ENCODE data around the gene XXYLT1. TPM values are rescaled to one million over a fixed set of nuclear protein-coding genes. Genes with fewer than 3 reads are reported as not detected.
A peak's percentile ranks its signal among the peaks of the same experiment; 100 is the strongest.

The XXYLT1 gene
- polyA plus RNA-seq, 4 donors = 0.81 to 11.7 (median 4.6) TPM

GRCh38 chr3:195240939-195241338, 30.0 kb downstream of the XXYLT1 start:
- 35 to 70% (median 58%) methylated on average over 6 of the region's 6 CpGs for WGBS, 3 donors
- Histone ChIP-seq H3K36me3 (ENCODE audit: control insufficient read depth in 3 of 3, insufficient read depth in 2 of 3, low read depth in 1 of 3, low read length in 3 of 3) (peaks cover 0 to 17% (median 0%) of the 10 kb centered on the region in 3 donors), H3K9me3 (ENCODE audit: control insufficient read depth in 2 of 2, insufficient read depth in 1 of 2, low read depth in 1 of 2, low read length in 1 of 2) (peaks cover 0 to 19% of the 10 kb centered on the region in 2 donors), H3K4me1 (ENCODE audit: control insufficient read depth in 3 of 3, insufficient read depth in 2 of 3, low read depth in 1 of 3, low read length in 2 of 3) (peaks cover 0 to 4% (median 0%) of the 10 kb centered on the region in 3 donors), H3K4me3 (ENCODE audit: low read depth in 1 of 3, low read length in 3 of 3) (no peak overlapping the region), H3K27me3 (ENCODE audit: control insufficient read depth in 3 of 3, insufficient read depth in 3 of 3, low read length in 3 of 3) (no peaks in the 10 kb centered on the region), H3K27ac (ENCODE audit: low read depth in 1 of 3, low read length in 2 of 3) (no peak overlapping the region)
- FAIRE-seq (no peak), DNase-seq (peak in 1 of 2 donors; percentile 36)

DNA sequence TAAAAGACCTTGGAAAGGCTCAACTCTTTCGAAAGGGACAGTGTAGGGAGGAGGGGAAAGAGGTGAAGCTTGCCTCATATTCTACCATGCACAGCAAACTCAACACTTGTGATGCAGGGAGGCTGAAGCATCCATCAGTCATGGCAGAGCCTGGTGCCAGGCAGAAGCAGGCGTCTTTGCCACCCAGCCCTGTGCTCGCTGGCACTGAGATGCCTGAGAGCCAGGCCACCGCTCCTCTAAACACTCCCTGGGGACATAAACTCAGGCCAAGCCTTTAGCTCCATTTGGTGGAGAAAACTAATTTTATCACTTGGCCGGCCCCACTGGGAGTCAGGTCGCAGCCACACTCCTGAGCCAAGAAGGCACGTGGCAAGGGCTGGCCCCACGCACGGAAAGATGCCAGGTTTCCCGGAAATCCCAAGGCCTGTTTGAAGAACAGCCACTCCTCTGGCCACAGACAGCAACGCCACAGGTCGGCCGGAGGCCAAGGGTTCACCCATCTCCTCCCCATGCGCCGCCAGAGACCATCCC, 30.7 kb downstream of the XXYLT1 start:
- Histone ChIP-seq H3K27ac (ENCODE audit: low read depth in 1 of 3, low read length in 2 of 3) (no peak overlapping the region), H3K9me3 (ENCODE audit: control insufficient read depth in 2 of 2, insufficient read depth in 1 of 2, low read depth in 1 of 2, low read length in 1 of 2) (peaks cover 0 to 24% of the 10 kb centered on the region in 2 donors), H3K36me3 (ENCODE audit: control insufficient read depth in 3 of 3, insufficient read depth in 2 of 3, low read depth in 1 of 3, low read length in 3 of 3) (peaks cover 0 to 14% (median 0%) of the 10 kb centered on the region in 3 donors), H3K27me3 (ENCODE audit: control insufficient read depth in 3 of 3, insufficient read depth in 3 of 3, low read length in 3 of 3) (no peaks in the 10 kb centered on the region), H3K4me3 (ENCODE audit: low read depth in 1 of 3, low read length in 3 of 3) (no peak overlapping the region), H3K4me1 (ENCODE audit: control insufficient read depth in 3 of 3, insufficient read depth in 2 of 3, low read depth in 1 of 3, low read length in 2 of 3) (peaks cover 0 to 4% (median 0%) of the 10 kb centered on the region in 3 donors)
- WGBS, 3 donors = 84 to 96% (median 91%) methylated on average over 15 of the region's 15 CpGs
- FAIRE-seq (no peak), DNase-seq (no peak)

- DNase-seq (no peak), FAIRE-seq (no peak)
- H3K4me3 ChIP-seq (ENCODE audit: low read depth in 1 of 3, low read length in 3 of 3) = no peak overlapping the region
- peak overlapping the region in 1 of 3 donors; percentile 10 for H3K27ac ChIP-seq (ENCODE audit: low read depth in 1 of 3, low read length in 2 of 3)
- peaks cover 0 to 4% (median 0%) of the 10 kb centered on the region in 3 donors for H3K4me1 ChIP-seq (ENCODE audit: control insufficient read depth in 3 of 3, insufficient read depth in 2 of 3, low read depth in 1 of 3, low read length in 2 of 3)
- no peaks in the 10 kb centered on the region for H3K27me3 ChIP-seq (ENCODE audit: control insufficient read depth in 3 of 3, insufficient read depth in 3 of 3, low read length in 3 of 3)
- H3K36me3 ChIP-seq (ENCODE audit: control insufficient read depth in 3 of 3, insufficient read depth in 2 of 3, low read depth in 1 of 3, low read length in 3 of 3) = peaks cover 0 to 14% (median 0%) of the 10 kb centered on the region in 3 donors
- H3K9me3 ChIP-seq (ENCODE audit: control insufficient read depth in 2 of 2, insufficient read depth in 1 of 2, low read depth in 1 of 2, low read length in 1 of 2) = peaks cover 0 to 28% of the 10 kb centered on the region in 2 donors
- WGBS, 3 donors = 80 to 95% (median 88%) methylated on average over 3 of the region's 3 CpGs
These were observed 31.8 kb downstream of the XXYLT1 start for GRCh38 chr3:195239121-195239520.

DNA sequence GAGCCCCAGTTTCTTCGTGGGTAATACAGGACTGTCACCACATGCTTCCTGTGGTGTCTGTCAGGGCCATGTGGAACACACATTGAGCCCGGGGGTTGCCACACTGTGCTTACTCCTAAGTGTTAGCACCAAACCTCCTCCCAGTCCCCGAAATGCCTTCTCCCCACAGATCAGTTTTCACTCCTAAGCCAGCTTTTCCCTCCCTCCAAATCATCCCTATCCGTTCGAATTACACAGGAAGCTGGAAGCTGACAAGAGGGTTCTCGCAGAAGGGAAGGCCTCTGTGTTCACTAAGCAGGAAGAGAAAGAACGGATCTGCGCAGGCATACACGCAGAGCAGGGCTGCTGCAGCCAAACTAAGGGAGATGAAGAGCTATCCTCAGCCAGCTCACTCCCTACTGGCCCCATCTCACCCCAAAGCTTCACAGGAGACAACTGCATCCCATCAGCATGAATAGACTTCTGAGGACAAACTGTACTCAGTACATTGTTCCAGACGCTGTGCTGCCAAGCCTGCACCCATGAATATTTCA, 32.3 kb downstream of the XXYLT1 start:
- Histone ChIP-seq H3K9me3 (ENCODE audit: control insufficient read depth in 2 of 2, insufficient read depth in 1 of 2, low read depth in 1 of 2, low read length in 1 of 2) (peaks cover 0 to 28% of the 10 kb centered on the region in 2 donors), H3K4me3 (ENCODE audit: low read depth in 1 of 3, low read length in 3 of 3) (no peak overlapping the region), H3K27me3 (ENCODE audit: control insufficient read depth in 3 of 3, insufficient read depth in 3 of 3, low read length in 3 of 3) (no peaks in the 10 kb centered on the region), H3K27ac (ENCODE audit: low read depth in 1 of 3, low read length in 2 of 3) (peak overlapping the region in 2 of 3 donors; percentile 69 to 79), H3K4me1 (ENCODE audit: control insufficient read depth in 3 of 3, insufficient read depth in 2 of 3, low read depth in 1 of 3, low read length in 2 of 3) (peaks cover 0 to 4% (median 0%) of the 10 kb centered on the region in 3 donors), H3K36me3 (ENCODE audit: control insufficient read depth in 3 of 3, insufficient read depth in 2 of 3, low read depth in 1 of 3, low read length in 3 of 3) (peaks cover 0 to 14% (median 0%) of the 10 kb centered on the region in 3 donors)
- peak in 1 of 2 donors; percentile 16 for DNase-seq
- no peak for FAIRE-seq
- 60 to 83% (median 83%) methylated on average over 10 of the region's 10 CpGs for WGBS, 3 donors

GRCh38 chr3:195238081-195238571, 32.8 kb downstream of the XXYLT1 start:
- H3K4me1 ChIP-seq (ENCODE audit: control insufficient read depth in 3 of 3, insufficient read depth in 2 of 3, low read depth in 1 of 3, low read length in 2 of 3) = peaks cover 0 to 4% (median 0%) of the 10 kb centered on the region in 3 donors
- peaks cover 0 to 14% (median 0%) of the 10 kb centered on the region in 3 donors for H3K36me3 ChIP-seq (ENCODE audit: control insufficient read depth in 3 of 3, insufficient read depth in 2 of 3, low read depth in 1 of 3, low read length in 3 of 3)
- H3K4me3 ChIP-seq (ENCODE audit: low read depth in 1 of 3, low read length in 3 of 3) = no peak overlapping the region
- WGBS, 3 donors = 92 to 97% (median 93%) methylated on average over 12 of the region's 12 CpGs
- H3K27me3 ChIP-seq (ENCODE audit: control insufficient read depth in 3 of 3, insufficient read depth in 3 of 3, low read length in 3 of 3) = no peaks in the 10 kb centered on the region
- peak overlapping the region in 2 of 3 donors; percentile 69 to 79 for H3K27ac ChIP-seq (ENCODE audit: low read depth in 1 of 3, low read length in 2 of 3)
- peaks cover 0 to 28% of the 10 kb centered on the region in 2 donors for H3K9me3 ChIP-seq (ENCODE audit: control insufficient read depth in 2 of 2, insufficient read depth in 1 of 2, low read depth in 1 of 2, low read length in 1 of 2)
- DNase-seq (no peak), FAIRE-seq (no peak)

GRCh38 chr3:195236801-195237570, 34.0 kb downstream of the XXYLT1 start:
- 98% methylated on average over 10 of the region's 10 CpGs for WGBS, 3 donors

GRCh38 chr3:195236076-195236798, 34.7 kb downstream of the XXYLT1 start:
- H3K9me3 ChIP-seq (ENCODE audit: control insufficient read depth in 2 of 2, insufficient read depth in 1 of 2, low read depth in 1 of 2, low read length in 1 of 2) = peaks cover 0 to 28% of the 10 kb centered on the region in 2 donors
- peaks cover 0 to 4% (median 0%) of the 10 kb centered on the region in 3 donors for H3K4me1 ChIP-seq (ENCODE audit: control insufficient read depth in 3 of 3, insufficient read depth in 2 of 3, low read depth in 1 of 3, low read length in 2 of 3)
- H3K4me3 ChIP-seq (ENCODE audit: low read depth in 1 of 3, low read length in 3 of 3) = no peak overlapping the region
- 94 to 99% (median 97%) methylated on average over 5 of the region's 5 CpGs for WGBS, 3 donors
- peaks cover 0 to 14% (median 0%) of the 10 kb centered on the region in 3 donors for H3K36me3 ChIP-seq (ENCODE audit: control insufficient read depth in 3 of 3, insufficient read depth in 2 of 3, low read depth in 1 of 3, low read length in 3 of 3)
- H3K27me3 ChIP-seq (ENCODE audit: control insufficient read depth in 3 of 3, insufficient read depth in 3 of 3, low read length in 3 of 3) = no peaks in the 10 kb centered on the region
- FAIRE-seq = no peak
- DNase-seq = no peak
- no peak overlapping the region for H3K27ac ChIP-seq (ENCODE audit: low read depth in 1 of 3, low read length in 2 of 3)

More at GRCh38 chr3:195236801-195237570, 34.0 kb downstream of the XXYLT1 start:
- Histone ChIP-seq H3K36me3 (ENCODE audit: control insufficient read depth in 3 of 3, insufficient read depth in 2 of 3, low read depth in 1 of 3, low read length in 3 of 3) (peaks cover 0 to 14% (median 0%) of the 10 kb centered on the region in 3 donors), H3K27ac (ENCODE audit: low read depth in 1 of 3, low read length in 2 of 3) (no peak overlapping the region), H3K4me1 (ENCODE audit: control insufficient read depth in 3 of 3, insufficient read depth in 2 of 3, low read depth in 1 of 3, low read length in 2 of 3) (peaks cover 0 to 4% (median 0%) of the 10 kb centered on the region in 3 donors), H3K27me3 (ENCODE audit: control insufficient read depth in 3 of 3, insufficient read depth in 3 of 3, low read length in 3 of 3) (no peaks in the 10 kb centered on the region), H3K4me3 (ENCODE audit: low read depth in 1 of 3, low read length in 3 of 3) (no peak overlapping the region), H3K9me3 (ENCODE audit: control insufficient read depth in 2 of 2, insufficient read depth in 1 of 2, low read depth in 1 of 2, low read length in 1 of 2) (peaks cover 0 to 28% of the 10 kb centered on the region in 2 donors)
- FAIRE-seq = no peak
- DNase-seq = no peak

GRCh38 chr3:195230244-195230643, 40.7 kb downstream of the XXYLT1 start:
- FAIRE-seq = no peak
- Histone ChIP-seq H3K27me3 (ENCODE audit: control insufficient read depth in 3 of 3, insufficient read depth in 3 of 3, low read length in 3 of 3) (no peaks in the 10 kb centered on the region), H3K27ac (ENCODE audit: low read depth in 1 of 3, low read length in 2 of 3) (no peak overlapping the region), H3K4me3 (ENCODE audit: low read depth in 1 of 3, low read length in 3 of 3) (no peak overlapping the region), H3K36me3 (ENCODE audit: control insufficient read depth in 3 of 3, insufficient read depth in 2 of 3, low read depth in 1 of 3, low read length in 3 of 3) (peaks cover 0 to 8% (median 0%) of the 10 kb centered on the region in 3 donors), H3K9me3 (ENCODE audit: control insufficient read depth in 2 of 2, insufficient read depth in 1 of 2, low read depth in 1 of 2, low read length in 1 of 2) (peaks cover 0 to 7% of the 10 kb centered on the region in 2 donors), H3K4me1 (ENCODE audit: control insufficient read depth in 3 of 3, insufficient read depth in 2 of 3, low read depth in 1 of 3, low read length in 2 of 3) (no peaks in the 10 kb centered on the region)
- DNase-seq = no peak
- WGBS, 3 donors = 93 to 100% (median 94%) methylated on average over 1 of the region's 1 CpG

Measured in small intestine (tissue), 7 donors.